Activated CD4-positive, CD25-positive, alpha-beta regulatory T cell treated with anti-CD3 and anti-CD28 coated beads, Interleukin-2, amount 50 U/mL, for 72 hours (primary cell): ENCODE data around the gene NAXD.
"Not testable (repeated sequence)": the region's sequence is repeated elsewhere in the genome, so short reads cannot be mapped to it uniquely, and the experiment has no call there.

ENCODE experiments used
- DNase-seq: peaks from one replicate; pipeline ENCODE4 v3.0.0; 2021

The NAXD gene

GRCh38 chr13:110597041-110597689 lies 18.2 kb upstream of the NAXD start:
- DNase-seq, result no peak

GRCh38 chr13:110600261-110600819 lies 15.0 kb upstream of the NAXD start:
- no peak for DNase-seq

- DNase-seq, result no peak
Measured at GRCh38 chr13:110600980-110601379, 14.4 kb upstream of the NAXD start.

GRCh38 chr13:110605132-110605531 lies 10.2 kb upstream of the NAXD start:
- no peak for DNase-seq

- DNase-seq, result not testable (repeated sequence)
Measured at GRCh38 chr13:110606281-110606680, 9.1 kb upstream of the NAXD start.

- no peak for DNase-seq
Measured at GRCh38 chr13:110607675-110608224, 7.6 kb upstream of the NAXD start.

- DNase-seq, result no peak
Measured at GRCh38 chr13:110610955-110611595, 4.3 kb upstream of the NAXD start.

- no peak for DNase-seq
Measured at GRCh38 chr13:110615005-110615321, 382 bp upstream of the NAXD start.

- peak; percentile 60 for DNase-seq
Measured at GRCh38 chr13:110616103-110617101, 1.1 kb downstream of the NAXD start.

- DNase-seq, result no peak
Measured at GRCh38 chr13:110617321-110618072, 2.2 kb downstream of the NAXD start.

- no peak for DNase-seq
Measured at GRCh38 chr13:110618167-110618566, 2.8 kb downstream of the NAXD start.

GRCh38 chr13:110618780-110619179 lies 3.4 kb downstream of the NAXD start:
- DNase-seq, result no peak

- DNase-seq, result no peak
Measured at GRCh38 chr13:110620596-110620995, 5.3 kb downstream of the NAXD start.

- no peak for DNase-seq
Measured at GRCh38 chr13:110624766-110625756, 9.7 kb downstream of the NAXD start.

- DNase-seq, result no peak
Measured at GRCh38 chr13:110625771-110626321, 10.5 kb downstream of the NAXD start.

- DNase-seq, result no peak
Measured at GRCh38 chr13:110626521-110626920, 11.2 kb downstream of the NAXD start.

- no peak for DNase-seq
Measured at GRCh38 chr13:110627351-110627750, 12.0 kb downstream of the NAXD start.

GRCh38 chr13:110627761-110628476 lies 12.6 kb downstream of the NAXD start:
- DNase-seq, result no peak

- DNase-seq, result no peak
Measured at GRCh38 chr13:110628477-110628793, 13.1 kb downstream of the NAXD start.
